Erythroblast (primary cell): ENCODE data around the gene HOXD9.

Source experiments
- GATA1 ChIP-seq: IDR thresholded peaks from 2 replicates; pipeline ENCODE4 v1.6.1; 2011; ENCODE audit warnings: low read depth, mild to moderate bottlenecking, control low read depth, low read length, moderate library complexity
- POLR2A ChIP-seq: IDR thresholded peaks from 2 replicates; pipeline ENCODE4 v1.6.1; 2011; ENCODE audit warnings: mild to moderate bottlenecking, low read length

- TF ChIP-seq POLR2A (no peak), GATA1 (no peak)
These were observed 3.2 kb downstream of the HOXD9 start for GRCh38 chr2:176125772-176126054.
